Transverse colon (tissue), 4 donors: ENCODE measurements around the gene MXD4.

Source experiments
- CTCF ChIP-seq, 5 experiments: fragments of 200-600 bp in 3 of 5; fragments of 450-650 bp in 2 of 5; sonication (generic) in 3 of 5; IDR thresholded peaks; 1 replicate in 2 of 5; 2 replicates in 3 of 5; pipeline ENCODE4 v1.5.1; 2016 to 2017; ENCODE audit warnings: antibody characterized with exemption in 5 of 5, inconsistent platforms in 3 of 5, mild to moderate bottlenecking in 2 of 5, moderate library complexity in 1 of 5
- POLR2A ChIP-seq: fragments of 450-650 bp; IDR thresholded peaks from one replicate; pipeline ENCODE4 v1.6.1; 2016; ENCODE audit warnings: antibody characterized with exemption, mild to moderate bottlenecking, moderate library complexity
- POLR2AphosphoS5 ChIP-seq, 3 donors: sonication (generic); formaldehyde crosslinking; IDR thresholded peaks; one replicate each; pipeline ENCODE4 v1.6.1; 2016; ENCODE audit warnings: antibody characterized with exemption in 3 of 3

DNA sequence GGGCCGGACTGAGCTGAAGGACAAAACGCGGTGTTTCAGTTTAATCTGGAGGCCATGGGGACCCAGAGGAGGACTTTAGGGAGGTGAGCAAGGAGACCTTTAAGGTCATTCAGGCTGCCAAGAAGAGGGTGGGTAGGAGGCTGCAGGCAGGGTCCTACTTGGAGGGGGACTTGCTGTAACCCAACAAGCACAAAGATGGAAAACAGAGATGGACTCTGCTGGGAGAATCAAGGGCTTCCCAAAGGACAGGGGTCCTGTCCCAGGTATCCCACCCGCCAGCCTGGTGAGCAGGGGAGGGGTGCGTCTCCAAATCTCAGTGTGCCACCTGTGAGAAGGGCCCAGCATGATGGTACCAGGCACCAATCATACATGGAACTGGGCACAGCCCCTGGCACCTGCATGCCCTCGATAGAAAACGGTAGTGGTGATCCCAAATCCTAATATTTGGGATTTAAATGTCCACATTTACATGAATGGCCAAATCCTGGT, 16.1 kb downstream of the MXD4 start:
- TF ChIP-seq CTCF (IDR thresholded peaks at IDR 0.05) = no peak
- TF ChIP-seq POLR2A = no peak
- TF ChIP-seq POLR2AphosphoS5 (IDR thresholded peaks at IDR 0.05) = no peak
